Adrenal gland (tissue), 12 donors: ENCODE results near the gene PHC3. TPM values are rescaled to one million over a fixed set of nuclear protein-coding genes. Genes with fewer than 3 reads are reported as not detected.

Source experiments
- DNase-seq, 7 donors: peaks; one replicate each; pipeline ENCODE4 v3.0.0-alpha.2; 2019 to 2020
- H3K27ac ChIP-seq, 5 donors: fragments of 200-600 bp; sonication (generic) in 4 of 5; 1 replicate in 3 of 5; 2 replicates in 2 of 5; pipeline versions ENCODE4 v1.5.1 to v1.8.0; 2016 to 2020; ENCODE audit warnings: mild to moderate bottlenecking in 1 of 5
- H3K27me3 ChIP-seq: fragments of 200-600 bp; 2 replicates; pipeline ENCODE4 v1.8.0; 2021
- H3K36me3 ChIP-seq, 2 donors: fragments of 200-600 bp; replicated peaks in 1 of 2; 1 replicate in 1 of 2; 2 replicates in 1 of 2; pipeline versions ENCODE4 v1.5.1 to v1.8.0; 2018 to 2022
- H3K4me1 ChIP-seq, 2 donors: fragments of 200-600 bp; replicated peaks in 1 of 2; 1 replicate in 1 of 2; 2 replicates in 1 of 2; pipeline versions ENCODE4 v1.5.1 to v1.8.0; 2018 to 2021
- H3K4me3 ChIP-seq, 4 donors: fragments of 200-600 bp; sonication (generic) in 3 of 4; one replicate each; pipeline ENCODE4 v1.5.1; 2016 to 2018
- H3K9me3 ChIP-seq, 3 donors: fragments of 200-600 bp; sonication (generic) in 1 of 3; replicated peaks in 1 of 3; 1 replicate in 2 of 3; 2 replicates in 1 of 3; pipeline versions ENCODE4 v1.5.1 to v1.8.0; 2016 to 2021
- CTCF ChIP-seq, 6 experiments: fragments of 450-650 bp in 4 of 6; fragments of 200-600 bp in 2 of 6; sonication (generic) in 1 of 6; IDR thresholded peaks; 1 replicate in 5 of 6; 2 replicates in 1 of 6; pipeline versions ENCODE4 v1.5.1 to v1.8.0; 2016 to 2021; ENCODE audit warnings: antibody characterized with exemption in 6 of 6, mild to moderate bottlenecking in 2 of 6, moderate library complexity in 1 of 6
- POLR2A ChIP-seq, 2 donors: fragments of 450-650 bp; IDR thresholded peaks; one replicate each; pipeline ENCODE4 v1.6.1; 2017; ENCODE audit warnings: antibody characterized with exemption in 2 of 2, mild to moderate bottlenecking in 2 of 2, moderate library complexity in 1 of 2
- WGBS, 4 donors: extraction: QIAGEN DNeasy Blood & Tissue Kit in 2 of 4; methylation state at CpG; one replicate each; pipeline versions ENCODE4 v1.1.5 to v1.1.7; 2013 to 2017; 5-methylcytosine and 5-hydroxymethylcytosine counted together
- intact Hi-C, 2 donors: fragments of 100-400 bp; cut with DNase I; formaldehyde crosslinking; loops; one replicate each; pipeline versions ENCODE4 v1.14.1 to v1.15.0; 2022 to 2023
- polyA plus RNA-seq, 3 donors: library from polyadenylated mRNA; stranded (reverse); fragments of 200-250 nt in 2 of 3; fragments of 350-450 nt in 1 of 3; fragmentation: Illumina TruSeq in 1 of 3; extraction: RNeasy Lipid Tissue Mini Kit (QIAGEN cat#74804) in 1 of 3; gene quantifications; one replicate each; pipeline ENCODE4 v1.2.3, GENCODE V29; 2013 to 2014
- total RNA-seq, 9 donors: library from RNA; depleted of rRNA in 4 of 9; stranded (reverse); fragments of >200 nt in 4 of 9; fragments of 120-200 nt in 1 of 9; fragmentation: NEBNext Ultra II Directional in 1 of 9; extraction: Animal tissue kit (Norgen Biotek cat#: 25700) in 1 of 9; gene quantifications; one replicate each; pipeline versions ENCODE4 v1.1.0 to v1.2.4, GENCODE V29; 2013 to 2023
- donor health status: healthy with polysubstance abuse.
- donor health status: Bipolar disorder and iron deficiency.
- donor health status: DM: yes; HTN: yes; CAD: no.
- donor health status: DM: no; HTN: no; CAD: no.
- donor health status: DM: no; HTN: no; CAD: no.
- donor health status: DM: yes; HTN: yes; CAD: no.

The PHC3 gene
- total and polyA plus RNA-seq, 12 donors: 4.4 to 112 (median 53.0) TPM

- H3K4me1 ChIP-seq: peaks cover 10 to 23% of the 10 kb centered on the region in 2 donors
- no peaks in the 10 kb centered on the region for H3K27me3 ChIP-seq
- TF ChIP-seq CTCF (IDR thresholded peaks at IDR 0.05): no peak
- TF ChIP-seq POLR2A (IDR thresholded peaks at IDR 0.05): no peak
- no peak overlapping the region for H3K27ac ChIP-seq
- no peaks in the 10 kb centered on the region for H3K9me3 ChIP-seq
- H3K4me3 ChIP-seq: no peak overlapping the region
- intact Hi-C loops: no loop called here
- peaks cover 0 to 39% of the 10 kb centered on the region in 2 donors for H3K36me3 ChIP-seq
- WGBS, 4 donors: 70 to 72% (median 71%) methylated on average over 3 of the region's 3 CpGs
- DNase-seq: no peak
Measured at GRCh38 chr3:170178651-170179050, 2.9 kb downstream of the PHC3 start.

GRCh38 chr3:170171563-170171962, 10.0 kb downstream of the PHC3 start:
- intact Hi-C loops: no loop called here
- H3K4me3 ChIP-seq: no peak overlapping the region
- 78 to 88% (median 87%) methylated on average over 1 of the region's 1 CpG for WGBS, 4 donors
- TF ChIP-seq POLR2A (IDR thresholded peaks at IDR 0.05) (no peak), CTCF (IDR thresholded peaks at IDR 0.05) (no peak)
- peaks cover 0 to 75% of the 10 kb centered on the region in 2 donors for H3K36me3 ChIP-seq
- H3K4me1 ChIP-seq: peaks cover 0 to 18% of the 10 kb centered on the region in 2 donors
- no peaks in the 10 kb centered on the region for H3K27me3 ChIP-seq
- DNase-seq: no peak
- no peaks in the 10 kb centered on the region for H3K9me3 ChIP-seq
- H3K27ac ChIP-seq: no peak overlapping the region

- peaks cover 0 to 11% of the 10 kb centered on the region in 2 donors for H3K4me1 ChIP-seq
- no peak for TF ChIP-seq POLR2A (IDR thresholded peaks at IDR 0.05)
- no peak for TF ChIP-seq CTCF (IDR thresholded peaks at IDR 0.05)
- WGBS, 4 donors: 80 to 89% (median 85%) methylated on average over 2 of the region's 2 CpGs
- no peak overlapping the region for H3K27ac ChIP-seq
- H3K36me3 ChIP-seq: peaks cover 0 to 26% of the 10 kb centered on the region in 2 donors
- intact Hi-C loops: no loop called here
- no peaks in the 10 kb centered on the region for H3K9me3 ChIP-seq
- no peak overlapping the region for H3K4me3 ChIP-seq
- no peak for DNase-seq
- no peaks in the 10 kb centered on the region for H3K27me3 ChIP-seq
Measured at GRCh38 chr3:170164717-170165116, 16.8 kb downstream of the PHC3 start.

- intact Hi-C loops: no loop called here
- no peak overlapping the region for H3K27ac ChIP-seq
- H3K9me3 ChIP-seq: no peaks in the 10 kb centered on the region
- no peak for DNase-seq
- H3K4me1 ChIP-seq: peaks cover 0 to 11% of the 10 kb centered on the region in 2 donors
- TF ChIP-seq CTCF (IDR thresholded peaks at IDR 0.05) (no peak), POLR2A (IDR thresholded peaks at IDR 0.05) (no peak)
- WGBS, 4 donors: 86 to 90% (median 86%) methylated on average over 4 of the region's 4 CpGs
- peaks cover 0 to 26% of the 10 kb centered on the region in 2 donors for H3K36me3 ChIP-seq
- H3K27me3 ChIP-seq: no peaks in the 10 kb centered on the region
- H3K4me3 ChIP-seq: no peak overlapping the region
Measured at GRCh38 chr3:170163956-170164645, 17.4 kb downstream of the PHC3 start.
